Nephron progenitor cell (in vitro differentiated cells): ENCODE measurements around the gene KMT2C.
A peak's percentile ranks its signal among the peaks of the same experiment; 100 is the strongest.
"Not testable (repeated sequence)": the region's sequence is repeated elsewhere in the genome, so short reads cannot be mapped to it uniquely, and the experiment has no call there.

Source experiments
- DNase-seq: peaks from one replicate; pipeline ENCODE4 v3.0.0; 2021
- H3K27ac Mint-ChIP-seq: 2 replicates; pipeline ENCODE4 v1.8.0; 2021; ENCODE audit warnings: mild to moderate bottlenecking, moderate library complexity, mixed read lengths
- H3K27me3 Mint-ChIP-seq: 2 replicates; pipeline ENCODE4 v1.8.0; 2021; ENCODE audit warnings: mild to moderate bottlenecking, low read depth, mixed read lengths; ENCODE audit not compliant: poor library complexity
- H3K36me3 Mint-ChIP-seq: 2 replicates; pipeline ENCODE4 v1.8.0; 2021; ENCODE audit warnings: low read depth, mixed read lengths
- H3K4me1 Mint-ChIP-seq: 2 replicates; pipeline ENCODE4 v1.8.0; 2021; ENCODE audit warnings: mixed read lengths
- H3K4me3 Mint-ChIP-seq: 2 replicates; pipeline ENCODE4 v1.8.0; 2021; ENCODE audit warnings: mild to moderate bottlenecking, moderate library complexity, mixed read lengths
- H3K9me3 Mint-ChIP-seq: 2 replicates; pipeline ENCODE4 v1.8.0; 2021; ENCODE audit warnings: mild to moderate bottlenecking, moderate library complexity, mixed read lengths
- CTCF ChIP-seq: fragments of 200-600 bp; sonication (generic); IDR thresholded peaks from 2 replicates; pipeline ENCODE4 v1.5.0; 2021; ENCODE audit warnings: antibody characterized with exemption

Gene KMT2C

DNA sequence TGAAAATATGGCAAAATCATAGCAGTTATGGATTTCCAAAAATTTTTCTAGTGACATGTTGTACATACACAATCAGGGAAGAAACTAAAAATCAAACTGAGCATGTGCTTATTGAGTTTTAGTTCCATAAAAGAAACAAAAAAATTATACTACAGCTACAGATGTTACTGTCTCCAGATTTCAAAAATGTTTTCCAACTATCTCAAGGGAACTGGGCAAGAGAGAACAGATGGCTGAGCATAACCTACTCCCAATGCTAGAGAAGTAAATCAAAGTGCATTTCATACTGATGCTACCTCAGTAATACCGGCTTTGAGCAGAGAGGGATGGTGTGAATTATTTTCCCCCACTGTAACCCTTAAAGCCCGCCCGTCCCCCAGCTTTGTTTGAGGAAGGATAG, 40.7 kb upstream of the KMT2C start:
- H3K4me3 Mint-ChIP-seq: no peak overlapping the region
- peaks cover 8% of the 10 kb centered on the region for H3K9me3 Mint-ChIP-seq
- H3K4me1 Mint-ChIP-seq: peaks cover 5% of the 10 kb centered on the region
- H3K36me3 Mint-ChIP-seq: no peaks in the 10 kb centered on the region
- no peak overlapping the region for H3K27ac Mint-ChIP-seq
- peaks cover 8% of the 10 kb centered on the region for H3K27me3 Mint-ChIP-seq
- TF ChIP-seq CTCF: no peak
- DNase-seq: no peak

- H3K4me1 Mint-ChIP-seq, H3K4me3 Mint-ChIP-seq, H3K36me3 Mint-ChIP-seq, H3K27ac Mint-ChIP-seq, H3K27me3 Mint-ChIP-seq, DNase-seq: not testable (repeated sequence)
- H3K9me3 Mint-ChIP-seq: peaks cover 36% of the 10 kb centered on the region
Observed at GRCh38 chr7:152471023-152471620, 35.3 kb upstream of the KMT2C start.

DNA sequence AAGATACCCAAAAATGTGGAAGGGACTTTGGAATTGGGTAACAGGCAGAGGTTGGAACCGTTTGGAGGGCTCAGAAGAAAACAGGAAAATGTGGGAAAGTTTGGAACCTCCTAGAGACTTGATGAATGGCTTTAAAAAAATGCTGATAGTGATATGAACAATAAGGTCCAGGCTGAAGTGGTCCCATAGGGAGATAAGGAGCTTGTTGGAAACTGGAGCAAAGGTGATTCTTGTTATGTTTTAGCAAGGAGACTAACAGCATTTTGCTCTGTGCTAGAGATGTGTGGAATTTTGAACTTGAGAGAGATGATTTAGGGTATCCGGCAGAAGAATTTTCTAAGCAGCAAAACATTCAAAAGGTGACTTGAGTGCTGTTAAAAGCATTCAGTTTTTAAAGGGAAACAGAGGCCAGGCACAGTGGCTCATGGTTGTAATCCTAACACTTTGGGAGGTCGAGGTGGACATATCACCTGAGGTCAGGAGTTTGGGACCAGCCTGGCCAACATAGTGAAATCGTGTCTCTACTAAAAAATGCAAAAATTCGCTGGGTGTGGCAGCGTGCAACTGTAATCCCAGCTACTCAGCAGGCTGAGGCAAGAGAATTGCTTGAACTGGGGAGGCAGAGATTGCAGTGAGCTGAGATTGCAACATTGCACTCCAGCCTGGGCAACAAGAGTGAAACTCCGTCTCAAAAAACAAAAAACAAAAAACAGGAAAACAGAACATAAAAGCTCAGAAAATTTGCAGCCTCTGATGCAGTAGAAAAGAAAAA, 34.6 kb upstream of the KMT2C start:
- H3K4me3 Mint-ChIP-seq, H3K27me3 Mint-ChIP-seq, H3K36me3 Mint-ChIP-seq, DNase-seq, H3K27ac Mint-ChIP-seq, H3K4me1 Mint-ChIP-seq: not testable (repeated sequence)
- peaks cover 36% of the 10 kb centered on the region for H3K9me3 Mint-ChIP-seq

- H3K27ac Mint-ChIP-seq, H3K36me3 Mint-ChIP-seq, H3K4me1 Mint-ChIP-seq, H3K4me3 Mint-ChIP-seq, DNase-seq, H3K27me3 Mint-ChIP-seq: not testable (repeated sequence)
- peaks cover 36% of the 10 kb centered on the region for H3K9me3 Mint-ChIP-seq
Observed at GRCh38 chr7:152469576-152469975, 33.8 kb upstream of the KMT2C start.

DNA sequence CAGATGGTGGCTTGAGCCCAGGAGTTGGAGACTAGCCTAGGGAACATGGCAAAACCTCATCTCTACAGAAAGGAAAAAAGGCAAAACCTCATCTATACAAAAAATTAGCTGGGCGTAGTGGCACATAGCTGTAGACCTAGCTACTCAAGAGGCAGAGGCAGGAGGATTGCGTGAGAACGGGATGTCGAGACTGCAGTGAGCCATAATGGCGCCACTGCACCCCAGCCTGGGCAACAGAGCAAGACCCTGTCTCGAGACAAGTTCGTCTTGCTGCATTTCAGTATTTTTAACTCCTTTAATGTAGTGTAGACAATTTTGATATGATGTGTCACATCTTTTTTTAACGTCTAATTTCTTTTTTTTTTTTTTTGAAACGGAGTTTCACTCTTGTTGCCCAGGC, 31.4 kb upstream of the KMT2C start:
- H3K36me3 Mint-ChIP-seq: peaks cover 5% of the 10 kb centered on the region
- H3K4me1 Mint-ChIP-seq: peaks cover 8% of the 10 kb centered on the region
- peaks cover 32% of the 10 kb centered on the region for H3K9me3 Mint-ChIP-seq
- TF ChIP-seq CTCF: no peak
- peaks cover 2% of the 10 kb centered on the region for H3K27me3 Mint-ChIP-seq
- H3K27ac Mint-ChIP-seq: no peak overlapping the region
- H3K4me3 Mint-ChIP-seq: no peak overlapping the region
- DNase-seq: no peak

DNA sequence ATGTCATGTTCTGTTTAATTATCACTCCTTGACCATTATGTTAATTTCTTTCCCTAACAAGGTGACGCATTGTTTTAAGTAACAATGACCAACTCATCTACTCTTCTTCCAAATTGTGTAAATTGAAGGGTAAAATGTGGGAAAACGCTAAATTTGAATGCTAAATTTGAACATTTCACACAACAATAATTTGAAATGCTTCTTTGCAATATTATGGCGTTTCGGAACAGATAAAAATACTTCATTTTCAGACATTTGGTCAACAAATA, 29.2 kb upstream of the KMT2C start:
- Mint-ChIP-seq H3K9me3 (peaks cover 13% of the 10 kb centered on the region), H3K27ac (peak overlapping the region; percentile 96), H3K27me3 (peaks cover under 1% of the 10 kb centered on the region), H3K36me3 (peaks cover under 1% of the 10 kb centered on the region), H3K4me1 (peaks cover 24% of the 10 kb centered on the region), H3K4me3 (peak overlapping the region; percentile 93)
- no peak for DNase-seq
- TF ChIP-seq CTCF: no peak

DNA sequence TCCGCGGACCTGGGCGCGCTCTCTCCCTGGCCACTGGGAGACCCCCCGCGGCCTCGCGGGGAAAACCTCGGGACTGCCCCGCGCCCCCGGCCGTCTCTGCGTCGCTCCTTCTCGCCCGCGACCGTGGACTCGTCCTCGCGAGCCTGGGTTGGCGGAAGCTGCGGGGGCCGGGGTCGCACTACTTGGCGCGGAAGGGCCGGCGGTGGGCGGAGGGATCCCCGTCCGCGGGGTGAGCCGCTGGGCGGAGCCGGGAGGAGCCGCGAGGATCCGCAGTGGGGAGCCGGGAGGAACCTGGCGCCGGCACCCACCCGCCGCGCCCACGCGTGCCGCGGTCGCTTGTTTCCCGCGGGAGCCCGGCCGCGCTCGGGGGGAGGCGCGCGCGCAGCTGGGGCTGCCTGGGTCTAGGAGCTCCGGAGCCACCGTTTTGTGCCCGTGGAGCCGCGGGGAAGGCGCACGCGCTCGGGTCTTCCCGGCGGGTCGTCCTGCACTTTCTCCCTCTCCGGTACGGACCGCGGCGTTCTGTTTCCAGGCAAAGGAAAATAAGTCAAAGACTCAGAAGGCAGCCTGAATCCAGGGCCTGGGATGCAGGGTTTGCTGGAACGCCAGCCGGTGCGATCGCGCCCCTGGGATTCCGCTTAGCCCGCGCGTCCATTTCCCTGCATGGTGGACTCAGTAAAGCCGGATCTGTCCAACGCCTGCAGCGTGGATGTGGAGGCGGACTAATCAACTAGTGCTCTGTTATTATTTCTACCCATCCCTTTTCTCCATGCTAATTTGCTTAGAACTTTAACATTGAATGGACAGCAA, 28.7 kb upstream of the KMT2C start:
- Mint-ChIP-seq H3K9me3 (peaks cover 8% of the 10 kb centered on the region), H3K4me1 (peaks cover 29% of the 10 kb centered on the region), H3K36me3 (no peaks in the 10 kb centered on the region), H3K4me3 (peak overlapping the region; percentile 93), H3K27ac (peak overlapping the region; percentile 96), H3K27me3 (no peaks in the 10 kb centered on the region)
- no peak for TF ChIP-seq CTCF
- peak; percentile 84 for DNase-seq
